ENCODE measurements around the gene FANCD2OS.

GRCh38 chr3:10122724-10123123, 14.7 kb upstream of the FANCD2OS start:
- TF ChIP-seq CTCF (IDR thresholded peaks at IDR 0.05; ENCODE audit: insufficient read depth, low read length, poor library complexity, severe bottlenecking) (no peak), EZH2phosphoT487 (conservative IDR thresholded peaks at IDR 0.05; ENCODE audit: low read length) (no peak)
